ENCODE data around the gene EIF4G1.

The EIF4G1 gene

GRCh38 chr3:184308744-184309143 lies 5.7 kb upstream of the EIF4G1 start:
- no peak for FAIRE-seq

- no peak for FAIRE-seq
These were observed 2.8 kb upstream of the EIF4G1 start for GRCh38 chr3:184311633-184312032.

- FAIRE-seq, result no peak
These were observed 515 bp downstream of the EIF4G1 start for GRCh38 chr3:184314700-184315542.

GRCh38 chr3:184315543-184315867 lies 1.1 kb downstream of the EIF4G1 start:
- no peak for FAIRE-seq

- no peak for FAIRE-seq
These were observed 1.7 kb downstream of the EIF4G1 start for GRCh38 chr3:184315871-184316661.

- FAIRE-seq, result no peak
These were observed 2.4 kb downstream of the EIF4G1 start for GRCh38 chr3:184316792-184317191.

GRCh38 chr3:184317201-184317600 lies 2.8 kb downstream of the EIF4G1 start:
- no peak for FAIRE-seq

- no peak for FAIRE-seq
These were observed 5.7 kb downstream of the EIF4G1 start for GRCh38 chr3:184320104-184320445.

- FAIRE-seq, result no peak
These were observed 7.3 kb downstream of the EIF4G1 start for GRCh38 chr3:184321666-184322065.

- FAIRE-seq, result no peak
These were observed 8.5 kb downstream of the EIF4G1 start for GRCh38 chr3:184322731-184323487.

GRCh38 chr3:184323696-184324095 lies 9.3 kb downstream of the EIF4G1 start:
- FAIRE-seq, result no peak

- FAIRE-seq, result no peak
These were observed 10.9 kb downstream of the EIF4G1 start for GRCh38 chr3:184325269-184325668.

GRCh38 chr3:184325715-184326369 lies 11.4 kb downstream of the EIF4G1 start:
- no peak for FAIRE-seq

- no peak for FAIRE-seq
These were observed 12.8 kb downstream of the EIF4G1 start for GRCh38 chr3:184327171-184327570.

- no peak for FAIRE-seq
These were observed 14.1 kb downstream of the EIF4G1 start for GRCh38 chr3:184328516-184328915.

GRCh38 chr3:184332370-184333090 lies 18.1 kb downstream of the EIF4G1 start:
- no peak for FAIRE-seq

GRCh38 chr3:184333190-184333589 lies 18.8 kb downstream of the EIF4G1 start:
- FAIRE-seq, result no peak

GRCh38 chr3:184333700-184334099 lies 19.3 kb downstream of the EIF4G1 start:
- no peak for FAIRE-seq

- FAIRE-seq, result no peak
These were observed 20.2 kb downstream of the EIF4G1 start for GRCh38 chr3:184334470-184335158.

- no peak for FAIRE-seq
These were observed 20.9 kb downstream of the EIF4G1 start for GRCh38 chr3:184335291-184335660.

GRCh38 chr3:184335661-184336546 lies 21.5 kb downstream of the EIF4G1 start:
- peak; percentile 69 for FAIRE-seq
